ENCODE data around the gene RAMP2. TPM values are rescaled to one million over a fixed set of nuclear protein-coding genes. Genes with fewer than 3 reads are reported as not detected.
A peak's percentile ranks its signal among the peaks of the same experiment; 100 is the strongest.
"Not testable (repeated sequence)": the region's sequence is repeated elsewhere in the genome, so short reads cannot be mapped to it uniquely, and the experiment has no call there.

Gene RAMP2
- polyA plus RNA-seq, 1 donor: 69.2 TPM

- DNase-seq: not testable (repeated sequence)
Measured at GRCh38 chr17:42769964-42770363, 8.9 kb downstream of the RAMP2 start.

DNA sequence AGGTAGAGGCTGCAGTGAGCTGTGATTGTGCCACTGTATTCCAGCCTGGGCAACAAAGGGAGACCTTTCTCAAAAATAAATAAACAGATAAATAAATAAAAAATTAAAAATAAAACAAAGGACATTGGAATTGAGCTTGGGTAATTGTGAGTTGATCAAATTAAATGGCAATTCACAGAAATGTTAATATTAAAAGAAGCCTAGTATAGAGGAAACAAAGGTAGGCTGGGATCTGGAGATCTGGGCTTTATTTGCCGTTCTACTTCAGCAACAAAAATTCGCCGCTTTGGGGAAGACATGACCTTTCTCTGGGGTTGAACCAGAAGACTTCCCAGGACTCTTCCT is 11.9 kb downstream of the RAMP2 start:
- DNase-seq: no peak

DNA sequence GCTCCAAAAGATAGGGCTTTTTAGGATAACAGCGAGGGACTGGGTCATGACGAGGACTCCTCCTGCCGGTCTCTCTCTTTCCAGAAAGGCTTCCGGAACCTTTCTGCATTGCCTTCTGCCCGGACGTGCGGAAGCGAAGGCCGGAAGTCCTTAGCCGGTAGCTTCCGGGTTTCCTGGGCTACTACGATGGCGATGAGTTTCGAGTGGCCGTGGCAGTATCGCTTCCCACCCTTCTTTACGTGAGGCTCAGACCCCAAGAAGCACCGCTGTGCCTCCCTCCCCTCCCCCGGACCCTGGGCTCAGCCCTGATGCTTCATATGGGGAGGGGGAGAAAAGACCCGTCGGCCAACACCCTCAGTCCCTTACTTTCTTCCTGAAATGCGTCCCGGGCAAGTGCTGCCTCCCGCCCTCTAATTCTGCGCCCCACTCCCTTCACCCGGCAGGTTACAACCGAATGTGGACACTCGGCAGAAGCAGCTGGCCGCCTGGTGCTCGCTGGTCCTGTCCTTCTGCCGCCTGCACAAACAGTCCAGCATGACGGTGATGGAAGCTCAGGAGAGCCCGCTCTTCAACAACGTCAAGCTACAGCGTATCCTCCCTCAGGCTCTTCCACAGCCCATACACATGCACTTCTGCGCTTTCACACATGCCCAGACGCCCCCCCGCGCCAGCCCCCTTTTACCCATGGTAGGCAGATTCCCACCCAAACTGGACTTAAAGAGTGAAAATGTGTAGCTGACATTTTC is 12.4 kb downstream of the RAMP2 start, which contains the start of gene VPS25:
TSS of gene VPS25 (plus strand) at position 160 of the 746 bp plus-strand sequence. CDS start at position 187, 27 bp downstream.
- DNase-seq: peak; percentile 84

DNA sequence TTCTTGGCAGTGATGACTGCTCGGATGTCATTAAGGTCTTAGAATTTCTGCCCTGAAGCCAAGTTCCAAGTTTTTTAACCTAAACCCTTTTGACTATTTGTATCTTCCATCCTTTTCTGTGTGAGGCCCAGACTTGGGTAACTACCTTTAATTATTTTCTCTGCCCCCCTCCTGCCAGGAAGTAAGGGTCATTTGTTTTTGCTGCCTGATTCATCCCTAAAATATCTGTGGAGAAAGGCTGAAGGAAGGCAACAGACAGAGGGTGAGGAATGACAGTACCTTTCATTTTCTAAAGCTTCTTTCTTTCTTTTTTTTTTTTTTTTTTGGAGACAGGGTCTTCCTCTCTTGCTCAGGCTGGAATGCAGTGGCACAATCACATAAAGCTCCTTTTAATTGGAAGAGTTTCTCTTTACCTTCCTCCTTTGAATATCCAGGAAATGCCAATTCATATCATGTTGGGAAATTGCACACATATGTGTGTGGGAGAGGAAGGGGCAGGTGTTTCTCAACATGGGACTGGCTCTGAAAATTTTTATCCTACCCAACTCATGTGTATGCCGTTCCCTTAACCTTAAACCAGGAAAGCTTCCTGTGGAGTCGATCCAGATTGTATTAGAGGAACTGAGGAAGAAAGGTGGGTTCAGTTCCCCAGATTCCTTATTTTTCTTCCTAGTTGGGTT is 13.2 kb downstream of the RAMP2 start:
- no peak for DNase-seq

- no peak for DNase-seq
Measured at GRCh38 chr17:42775534-42776098, 14.6 kb downstream of the RAMP2 start.

GRCh38 chr17:42778570-42778969 is 17.5 kb downstream of the RAMP2 start:
- DNase-seq: no peak

- no peak for DNase-seq
Measured at GRCh38 chr17:42779304-42779935, 18.4 kb downstream of the RAMP2 start.

DNA sequence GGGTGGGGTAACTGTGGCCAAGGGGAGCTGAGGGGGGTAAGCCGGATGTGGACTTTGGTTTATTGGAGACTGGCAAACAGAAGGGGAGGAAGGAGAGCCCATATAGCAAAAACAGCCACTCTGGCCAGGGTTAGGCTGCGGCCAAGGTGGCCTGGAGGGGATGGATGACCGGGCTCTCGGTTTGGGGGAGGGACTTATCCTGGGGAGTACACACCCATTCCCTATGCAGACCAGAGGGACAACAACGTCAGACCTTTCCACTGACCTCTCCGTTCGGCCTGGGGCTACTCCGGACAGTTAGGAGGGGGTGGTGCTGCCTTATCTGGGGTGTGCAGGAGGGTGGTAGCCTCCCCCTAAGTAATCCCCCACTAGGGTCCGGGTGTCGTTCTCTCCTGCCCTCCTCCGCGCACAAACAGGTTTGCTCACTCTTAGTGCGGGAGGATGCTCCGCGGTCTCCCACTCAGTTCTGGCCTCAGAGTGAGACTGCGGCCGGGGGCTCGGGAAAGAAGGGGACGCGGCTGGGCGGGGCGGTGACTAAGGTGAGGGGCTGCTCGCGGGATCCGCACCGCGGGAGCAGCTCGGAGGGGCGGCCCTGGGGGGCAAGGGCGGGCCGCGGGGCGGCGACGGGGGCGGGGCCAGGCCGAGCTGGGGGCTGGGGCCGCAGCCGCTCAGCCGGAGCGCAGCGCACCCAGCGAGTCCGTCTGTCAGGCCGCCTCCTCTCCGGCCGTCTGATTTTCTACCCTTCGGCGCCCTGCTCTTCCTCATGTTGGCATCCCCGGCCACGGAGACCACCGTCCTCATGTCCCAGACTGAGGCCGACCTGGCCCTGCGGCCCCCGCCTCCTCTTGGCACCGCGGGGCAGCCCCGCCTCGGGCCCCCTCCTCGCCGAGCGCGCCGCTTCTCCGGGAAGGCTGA is 19.2 kb downstream of the RAMP2 start, which contains the start of gene WNK4:
TSS of gene WNK4 (plus strand) at position 675 of the 915 bp plus-strand sequence. CDS start at position 764, 89 bp downstream.
- DNase-seq: no peak

DNA sequence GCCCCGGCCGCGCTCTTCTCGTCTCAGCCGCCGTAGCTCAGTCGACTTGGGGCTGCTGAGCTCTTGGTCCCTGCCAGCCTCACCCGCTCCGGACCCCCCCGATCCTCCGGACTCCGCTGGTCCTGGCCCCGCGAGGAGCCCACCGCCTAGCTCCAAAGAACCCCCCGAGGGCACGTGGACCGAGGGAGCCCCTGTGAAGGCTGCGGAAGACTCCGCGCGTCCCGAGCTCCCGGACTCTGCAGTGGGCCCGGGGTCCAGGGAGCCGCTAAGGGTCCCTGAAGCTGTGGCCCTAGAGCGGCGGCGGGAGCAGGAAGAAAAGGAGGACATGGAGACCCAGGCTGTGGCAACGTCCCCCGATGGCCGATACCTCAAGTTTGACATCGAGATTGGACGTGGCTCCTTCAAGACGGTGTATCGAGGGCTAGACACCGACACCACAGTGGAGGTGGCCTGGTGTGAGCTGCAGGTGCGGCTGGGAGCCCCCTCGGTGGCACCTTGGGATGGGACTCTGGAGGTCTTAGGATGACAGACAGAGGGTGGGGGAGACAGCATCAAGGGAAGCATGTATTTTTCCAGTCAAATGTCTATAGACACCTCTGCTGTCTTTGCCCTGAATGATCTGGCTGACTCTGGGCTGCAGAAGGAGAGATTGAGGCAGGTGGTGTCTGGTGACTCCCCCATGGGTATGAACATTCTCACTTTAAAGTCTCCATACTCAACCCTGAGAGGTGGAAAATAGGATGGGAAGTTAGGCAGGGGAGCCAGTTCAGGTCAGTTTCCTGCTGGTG is 20.0 kb downstream of the RAMP2 start:
- no peak for DNase-seq

GRCh38 chr17:42781639-42782165 is 20.7 kb downstream of the RAMP2 start:
- DNase-seq: no peak

GRCh38 chr17:42782166-42783061 is 21.4 kb downstream of the RAMP2 start:
- DNase-seq: no peak

DNA sequence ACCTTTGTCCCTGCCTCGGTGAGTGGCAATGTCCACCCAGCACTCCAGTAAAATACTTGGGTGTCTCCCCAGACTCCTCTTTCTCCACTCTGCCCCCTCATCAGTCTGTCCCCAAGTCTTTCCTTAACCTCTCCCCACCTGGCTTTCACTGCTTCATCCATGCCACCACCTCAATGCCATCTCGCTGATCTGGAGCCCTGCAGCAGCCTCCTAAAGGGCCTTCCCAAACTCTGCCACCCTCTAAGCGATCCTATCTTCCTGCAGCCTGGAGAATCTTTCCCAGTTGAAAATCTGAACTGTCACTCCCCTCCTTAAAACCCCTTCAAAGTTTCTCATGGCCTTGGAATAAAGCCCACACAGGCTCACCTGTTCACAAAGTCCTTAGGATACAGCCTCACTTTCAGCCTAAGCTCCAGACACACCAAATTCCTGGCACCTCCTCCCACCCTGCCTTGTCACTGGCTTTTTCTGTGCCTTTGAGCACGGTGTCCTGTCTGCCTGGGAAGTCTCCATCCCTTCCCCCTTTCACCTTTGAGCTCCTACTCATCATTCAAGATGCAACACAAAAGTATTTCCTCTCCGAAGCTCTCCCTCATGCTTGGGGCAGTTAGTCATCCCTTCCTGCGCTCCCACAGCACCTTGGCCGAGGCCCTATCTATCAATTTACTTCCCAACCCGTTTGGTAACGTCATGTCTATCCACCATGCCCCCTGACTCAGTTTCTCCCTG is 22.2 kb downstream of the RAMP2 start:
- no peak for DNase-seq

DNA sequence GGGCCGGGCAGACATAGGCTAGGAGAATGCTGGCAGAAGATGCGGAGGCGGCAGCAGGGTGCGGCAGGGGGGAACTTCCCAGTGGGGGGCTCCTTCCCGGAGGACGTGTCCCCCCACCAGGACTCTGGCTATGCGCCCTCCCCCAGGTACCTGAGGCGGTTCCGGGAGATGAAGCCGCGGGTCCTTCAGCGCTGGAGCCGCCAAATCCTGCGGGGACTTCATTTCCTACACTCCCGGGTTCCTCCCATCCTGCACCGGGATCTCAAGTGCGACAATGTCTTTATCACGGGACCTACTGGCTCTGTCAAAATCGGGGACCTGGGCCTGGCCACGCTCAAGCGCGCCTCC is 22.7 kb downstream of the RAMP2 start:
- no peak for DNase-seq

GRCh38 chr17:42784409-42784808 is 23.4 kb downstream of the RAMP2 start:
- DNase-seq: no peak

DNA sequence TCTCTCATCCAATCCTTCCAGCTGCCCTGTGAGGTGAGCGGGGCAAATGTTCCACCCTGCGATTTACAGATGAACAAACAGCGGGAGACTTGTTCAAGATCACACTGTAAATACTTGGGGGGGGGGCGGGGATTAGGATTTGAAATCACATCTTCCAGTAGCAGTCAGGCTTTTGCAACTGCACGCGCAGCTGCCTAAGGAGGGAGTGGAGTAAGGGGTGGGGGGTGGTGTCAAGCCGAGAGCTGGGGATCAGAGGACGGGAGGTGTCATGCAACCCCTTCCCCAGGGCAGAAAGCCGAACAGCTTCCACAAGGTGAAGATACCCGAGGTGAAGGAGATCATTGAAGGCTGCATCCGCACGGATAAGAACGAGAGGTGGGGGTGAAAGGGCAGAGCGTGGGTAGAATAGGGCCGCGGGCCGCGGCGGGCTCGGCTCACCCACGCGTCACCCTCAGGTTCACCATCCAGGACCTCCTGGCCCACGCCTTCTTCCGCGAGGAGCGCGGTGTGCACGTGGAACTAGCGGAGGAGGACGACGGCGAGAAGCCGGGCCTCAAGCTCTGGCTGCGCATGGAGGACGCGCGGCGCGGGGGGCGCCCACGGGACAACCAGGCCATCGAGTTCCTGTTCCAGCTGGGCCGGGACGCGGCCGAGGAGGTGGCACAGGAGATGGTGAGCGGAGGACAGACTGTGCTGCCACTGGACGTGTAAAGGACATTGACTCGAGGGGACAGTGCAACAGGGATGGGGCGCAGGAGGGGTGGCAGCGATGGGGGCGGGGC is 24.0 kb downstream of the RAMP2 start:
- no peak for DNase-seq

GRCh38 chr17:42787266-42787665 is 26.2 kb downstream of the RAMP2 start:
- no peak for DNase-seq

- no peak for DNase-seq
Measured at GRCh38 chr17:42791948-42792347, 30.9 kb downstream of the RAMP2 start.

DNA sequence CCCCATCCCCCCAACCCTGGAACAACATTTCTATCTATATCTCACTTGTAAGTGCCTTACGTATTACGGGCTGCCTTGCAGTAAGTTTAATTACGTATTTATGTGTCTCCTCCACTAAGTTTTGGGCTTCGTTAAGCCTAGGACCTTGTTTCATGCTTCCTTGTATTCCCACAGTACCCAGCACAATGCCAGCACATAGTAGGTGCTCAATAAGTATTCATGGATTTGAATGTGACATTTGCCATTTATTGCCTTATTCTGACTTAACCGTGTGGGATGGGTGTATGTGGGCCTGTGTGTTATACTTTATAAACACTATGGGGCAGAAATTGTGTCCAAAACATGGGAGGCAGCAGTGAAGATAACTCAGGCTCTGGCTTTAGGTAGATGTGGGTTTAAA is 31.5 kb downstream of the RAMP2 start:
- no peak for DNase-seq

Data from hindlimb muscle (tissue), 1 donor.